Trophoblast cell (in vitro differentiated cells and primary cell): ENCODE results near the gene RAD9A.
A peak's percentile ranks its signal among the peaks of the same experiment; 100 is the strongest.

ENCODE experiments used
- DNase-seq, 2 donors: peaks; one replicate each; pipeline ENCODE4 v3.0.0-alpha.2; 2016
- H2AFZ ChIP-seq: 2 replicates; pipeline ENCODE4 v1.6.1; 2013; ENCODE audit warnings: low read length, moderate library complexity, mild to moderate bottlenecking; ENCODE audit not compliant: insufficient read depth, poor library complexity
- H2AK5ac ChIP-seq: 2 replicates; pipeline ENCODE4 v1.6.1; 2013; ENCODE audit warnings: mild to moderate bottlenecking, low read length
- H2BK120ac ChIP-seq: 2 replicates; pipeline ENCODE4 v1.6.1; 2013; ENCODE audit warnings: low read length, mild to moderate bottlenecking, moderate library complexity; ENCODE audit not compliant: insufficient read depth, poor library complexity
- H2BK12ac ChIP-seq: 2 replicates; pipeline ENCODE4 v1.6.1; 2013; ENCODE audit warnings: mild to moderate bottlenecking, low read length, moderate library complexity
- H2BK5ac ChIP-seq: 2 replicates; pipeline ENCODE4 v1.6.1; 2013; ENCODE audit warnings: low read length, low read depth, moderate library complexity, mild to moderate bottlenecking; ENCODE audit not compliant: poor library complexity
- H3K14ac ChIP-seq: 2 replicates; pipeline ENCODE4 v1.6.1; 2013; ENCODE audit warnings: mild to moderate bottlenecking, low read length
- H3K18ac ChIP-seq: 2 replicates; pipeline ENCODE4 v1.6.1; 2013; ENCODE audit warnings: mild to moderate bottlenecking, low read length
- H3K23ac ChIP-seq: 2 replicates; pipeline ENCODE4 v1.6.1; 2013; ENCODE audit warnings: low read length
- H3K27ac ChIP-seq: 2 replicates; pipeline ENCODE4 v1.5.1; 2013; ENCODE audit warnings: low read depth, mild to moderate bottlenecking, inconsistent platforms, low read length, moderate library complexity
- H3K27me3 ChIP-seq: 2 replicates; pipeline ENCODE4 v1.6.1; 2013; ENCODE audit warnings: inconsistent platforms, mild to moderate bottlenecking, low read length, moderate library complexity; ENCODE audit not compliant: insufficient read depth
- H3K36me3 ChIP-seq, 2 experiments: 1 replicate in 1 of 2; 2 replicates in 1 of 2; pipeline ENCODE4 v1.6.1; 2013; ENCODE audit warnings: low read length in 2 of 2, mild to moderate bottlenecking in 2 of 2, moderate library complexity in 1 of 2; ENCODE audit not compliant: insufficient read depth in 2 of 2, control insufficient read depth in 1 of 2
- H3K4ac ChIP-seq: 2 replicates; pipeline ENCODE4 v1.6.1; 2013; ENCODE audit warnings: low read depth, mild to moderate bottlenecking, low read length, moderate library complexity
- H3K4me1 ChIP-seq, 2 experiments: 1 replicate in 1 of 2; 2 replicates in 1 of 2; pipeline ENCODE4 v1.6.1; 2013; ENCODE audit warnings: low read length in 2 of 2, mild to moderate bottlenecking in 2 of 2, moderate library complexity in 1 of 2; ENCODE audit not compliant: insufficient read depth in 2 of 2, control insufficient read depth in 1 of 2
- H3K4me2 ChIP-seq: 2 replicates; pipeline ENCODE4 v1.6.1; 2013; ENCODE audit warnings: inconsistent platforms, mild to moderate bottlenecking, low read length, moderate library complexity
- H3K4me3 ChIP-seq: 2 replicates; pipeline ENCODE4 v1.5.1; 2013; ENCODE audit warnings: mild to moderate bottlenecking, low read depth, low read length, inconsistent platforms
- H3K79me1 ChIP-seq: one replicate; pipeline ENCODE4 v1.6.1; 2013; ENCODE audit warnings: low read length
- H3K79me2 ChIP-seq: 2 replicates; pipeline ENCODE4 v1.6.1; 2013; ENCODE audit warnings: low read length, mild to moderate bottlenecking; ENCODE audit not compliant: control insufficient read depth, insufficient read depth, poor library complexity
- H3K9ac ChIP-seq: 2 replicates; pipeline ENCODE4 v1.6.1; 2013; ENCODE audit warnings: mild to moderate bottlenecking, low read length
- H3K9me3 ChIP-seq: 2 replicates; pipeline ENCODE4 v1.6.1; 2013; ENCODE audit warnings: low read depth, mild to moderate bottlenecking, control low read depth, inconsistent platforms, low read length; ENCODE audit not compliant: insufficient read depth
- H4K12ac ChIP-seq: 2 replicates; pipeline ENCODE4 v1.6.1; 2013; ENCODE audit warnings: low read depth, mild to moderate bottlenecking, low read length, moderate library complexity
- H4K8ac ChIP-seq: 2 replicates; pipeline ENCODE4 v1.6.1; 2013; ENCODE audit warnings: low read depth, mild to moderate bottlenecking, low read length, moderate library complexity
- H4K91ac ChIP-seq: one replicate; pipeline ENCODE4 v1.6.1; 2013; ENCODE audit warnings: low read depth, mild to moderate bottlenecking, low read length, moderate library complexity
- WGBS: extraction: QIAGEN DNeasy Blood & Tissue Kit; methylation state at CpG from one replicate; pipeline ENCODE4 v1.1.7; 2013; ENCODE audit warnings: missing lambda C conversion rate; ENCODE audit not compliant: insufficient read length, insufficient coverage; ENCODE audit errors: extremely low coverage; 5-methylcytosine and 5-hydroxymethylcytosine counted together

The RAD9A gene

GRCh38 chr11:67365736-67366444, 25.9 kb upstream of the RAD9A start:
- H2AFZ ChIP-seq = no peak overlapping the region
- no peaks in the 10 kb centered on the region for H3K27me3 ChIP-seq
- no peak overlapping the region for H3K27ac ChIP-seq
- peaks cover 4 to 9% of the 10 kb centered on the region in 2 experiments for H3K36me3 ChIP-seq
- no peak overlapping the region for H3K18ac ChIP-seq
- no peak overlapping the region for H3K9ac ChIP-seq
- H3K79me1 ChIP-seq = peaks cover 5% of the 10 kb centered on the region
- H2BK120ac ChIP-seq = no peak overlapping the region
- no peak overlapping the region for H3K4ac ChIP-seq
- no peak overlapping the region for H3K23ac ChIP-seq
- DNase-seq = no peak
- H4K8ac ChIP-seq = no peak overlapping the region
- no peak overlapping the region for H4K12ac ChIP-seq
- no peak overlapping the region for H3K14ac ChIP-seq
- no peak overlapping the region for H2BK5ac ChIP-seq
- H3K9me3 ChIP-seq = peaks cover 4% of the 10 kb centered on the region
- H4K91ac ChIP-seq = no peak overlapping the region
- H3K4me2 ChIP-seq = no peak overlapping the region
- no peak overlapping the region for H3K4me3 ChIP-seq
- no peaks in the 10 kb centered on the region for H3K79me2 ChIP-seq
- no CpG with 5 or more reads among the region's 14 CpGs for whole genome bisulfite sequencing
- peaks cover 17 to 18% of the 10 kb centered on the region in 2 experiments for H3K4me1 ChIP-seq
- no peak overlapping the region for H2AK5ac ChIP-seq
- H2BK12ac ChIP-seq = no peak overlapping the region

- no peak overlapping the region for H3K4me3 ChIP-seq
- DNase-seq = no peak
- no peak overlapping the region for H2BK12ac ChIP-seq
- H2AK5ac ChIP-seq = no peak overlapping the region
- no peaks in the 10 kb centered on the region for H3K27me3 ChIP-seq
- peaks cover 4% of the 10 kb centered on the region for H3K9me3 ChIP-seq
- H2BK120ac ChIP-seq = no peak overlapping the region
- H3K9ac ChIP-seq = no peak overlapping the region
- no peak overlapping the region for H4K8ac ChIP-seq
- H3K79me2 ChIP-seq = no peaks in the 10 kb centered on the region
- no peak overlapping the region for H4K91ac ChIP-seq
- no peak overlapping the region for H3K23ac ChIP-seq
- H3K79me1 ChIP-seq = peaks cover 5% of the 10 kb centered on the region
- peaks cover 23 to 24% of the 10 kb centered on the region in 2 experiments for H3K4me1 ChIP-seq
- H2AFZ ChIP-seq = no peak overlapping the region
- no CpG with 5 or more reads among the region's 8 CpGs for WGBS
- no peak overlapping the region for H3K27ac ChIP-seq
- H4K12ac ChIP-seq = no peak overlapping the region
- no peak overlapping the region for H3K18ac ChIP-seq
- H3K36me3 ChIP-seq = peaks cover 4 to 9% of the 10 kb centered on the region in 2 experiments
- H3K4me2 ChIP-seq = no peak overlapping the region
- H3K4ac ChIP-seq = no peak overlapping the region
- no peak overlapping the region for H2BK5ac ChIP-seq
- no peak overlapping the region for H3K14ac ChIP-seq
These were observed 25.2 kb upstream of the RAD9A start for GRCh38 chr11:67366546-67366945.

GRCh38 chr11:67366961-67367760, 24.6 kb upstream of the RAD9A start:
- H4K8ac ChIP-seq = no peak overlapping the region
- no peak overlapping the region for H2BK12ac ChIP-seq
- H3K14ac ChIP-seq = no peak overlapping the region
- no peak overlapping the region for H2AK5ac ChIP-seq
- H3K4me2 ChIP-seq = no peak overlapping the region
- no peak overlapping the region for H3K9ac ChIP-seq
- H3K79me2 ChIP-seq = no peaks in the 10 kb centered on the region
- H3K9me3 ChIP-seq = peaks cover 4% of the 10 kb centered on the region
- H3K27me3 ChIP-seq = no peaks in the 10 kb centered on the region
- H4K12ac ChIP-seq = no peak overlapping the region
- peaks cover 4 to 9% of the 10 kb centered on the region in 2 experiments for H3K36me3 ChIP-seq
- no peak overlapping the region for H3K4ac ChIP-seq
- H3K4me3 ChIP-seq = no peak overlapping the region
- peaks cover 29 to 30% of the 10 kb centered on the region in 2 experiments for H3K4me1 ChIP-seq
- H3K79me1 ChIP-seq = peaks cover 8% of the 10 kb centered on the region
- no peak overlapping the region for H3K23ac ChIP-seq
- H2BK120ac ChIP-seq = no peak overlapping the region
- H2BK5ac ChIP-seq = no peak overlapping the region
- H2AFZ ChIP-seq = peak overlapping the region; percentile 10
- H3K27ac ChIP-seq = no peak overlapping the region
- DNase-seq = no peak
- H4K91ac ChIP-seq = no peak overlapping the region
- WGBS = no CpG with 5 or more reads among the region's 25 CpGs
- H3K18ac ChIP-seq = no peak overlapping the region

GRCh38 chr11:67367761-67368227, 24.0 kb upstream of the RAD9A start:
- H3K4me1 ChIP-seq = peaks cover 30 to 31% of the 10 kb centered on the region in 2 experiments

More at GRCh38 chr11:67367761-67368227, 24.0 kb upstream of the RAD9A start:
- peaks cover 2% of the 10 kb centered on the region for H3K79me2 ChIP-seq
- no peak overlapping the region for H2AFZ ChIP-seq
- peaks cover 4% of the 10 kb centered on the region for H3K9me3 ChIP-seq
- H2AK5ac ChIP-seq = no peak overlapping the region
- peaks cover 4 to 9% of the 10 kb centered on the region in 2 experiments for H3K36me3 ChIP-seq
- no peak overlapping the region for H3K14ac ChIP-seq
- H3K4me3 ChIP-seq = no peak overlapping the region
- no peak overlapping the region for H2BK12ac ChIP-seq
- H3K18ac ChIP-seq = no peak overlapping the region
- no peak overlapping the region for H2BK120ac ChIP-seq
- WGBS = no CpG with 5 or more reads among the region's 7 CpGs
- no peak overlapping the region for H4K91ac ChIP-seq
- no peak overlapping the region for H4K8ac ChIP-seq
- no peaks in the 10 kb centered on the region for H3K27me3 ChIP-seq
- H3K9ac ChIP-seq = no peak overlapping the region
- no peak overlapping the region for H3K4ac ChIP-seq
- H3K79me1 ChIP-seq = peaks cover 12% of the 10 kb centered on the region
- H3K27ac ChIP-seq = no peak overlapping the region
- no peak overlapping the region for H3K4me2 ChIP-seq
- no peak overlapping the region for H4K12ac ChIP-seq
- no peak overlapping the region for H2BK5ac ChIP-seq
- DNase-seq = no peak
- H3K23ac ChIP-seq = no peak overlapping the region
